Activated T-helper 1 cell treated with anti-CD3 and anti-CD28 coated beads, Interleukin-2, amount 50 U/mL, for 16 hours (primary cell): ENCODE results near the gene ALG9.
"Not testable (repeated sequence)": the region's sequence is repeated elsewhere in the genome, so short reads cannot be mapped to it uniquely, and the experiment has no call there.

ENCODE experiments used
- DNase-seq, 2 donors: peaks; one replicate each; pipeline ENCODE4 v3.0.0-alpha.2; 2020; ENCODE audit warnings: low read depth in 1 of 2, low spot score in 1 of 2

ALG9 gene

GRCh38 chr11:111885053-111885452, 13.7 kb upstream of the ALG9 start:
- DNase-seq: not testable (repeated sequence)

DNA sequence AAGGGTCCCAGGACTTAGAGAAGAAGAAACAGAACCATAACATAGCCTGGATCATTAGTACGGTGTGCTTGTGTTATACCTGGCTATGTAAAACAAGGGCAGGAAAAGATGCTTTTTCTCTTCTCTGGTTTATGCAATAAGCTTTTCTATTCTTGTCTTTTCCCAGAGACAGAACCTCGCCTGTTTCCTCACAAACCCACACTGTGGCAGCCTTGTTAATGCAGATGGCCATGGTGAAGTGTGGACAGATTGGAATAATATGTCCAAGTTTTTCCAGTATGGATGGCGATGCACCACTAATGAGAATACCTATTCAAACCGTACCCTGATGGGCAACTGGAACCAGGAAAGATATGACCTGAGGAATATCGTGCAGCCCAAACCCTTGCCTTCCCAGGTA, 10.8 kb upstream of the ALG9 start:
- DNase-seq: no peak

DNA sequence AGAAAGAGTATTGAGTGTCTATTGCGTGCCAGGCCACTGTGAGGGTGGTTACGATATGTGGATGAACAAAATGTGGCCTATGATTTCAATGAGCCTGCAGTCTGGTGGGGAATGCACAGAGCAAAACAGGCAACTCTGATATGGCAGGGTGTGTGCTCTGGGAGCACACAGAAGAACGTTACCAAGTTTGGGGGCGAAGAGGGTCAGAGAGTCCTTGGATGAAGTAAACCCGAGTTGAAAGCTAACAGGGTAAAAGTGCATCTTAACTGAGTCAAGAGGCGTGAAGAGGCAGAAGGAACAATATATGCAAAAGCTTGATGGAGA, 8.2 kb upstream of the ALG9 start:
- no peak for DNase-seq

GRCh38 chr11:111878849-111879636, 7.7 kb upstream of the ALG9 start, which contains the start of the genes CFAP68 and FDXACB1:
CFAP68 (plus strand) TSS chr11:111879541; CDS start chr11:111879561, 20 bp downstream.
FDXACB1 (minus strand) TSS chr11:111879165; CDS start chr11:111879132, 33 bp downstream.
- peak; percentile 82 to 92 for DNase-seq

GRCh38 chr11:111878385-111878848, 7.0 kb upstream of the ALG9 start:
- DNase-seq: no peak

- DNase-seq: no peak
Measured at GRCh38 chr11:111871693-111872161, 346 bp upstream of the ALG9 start.

DNA sequence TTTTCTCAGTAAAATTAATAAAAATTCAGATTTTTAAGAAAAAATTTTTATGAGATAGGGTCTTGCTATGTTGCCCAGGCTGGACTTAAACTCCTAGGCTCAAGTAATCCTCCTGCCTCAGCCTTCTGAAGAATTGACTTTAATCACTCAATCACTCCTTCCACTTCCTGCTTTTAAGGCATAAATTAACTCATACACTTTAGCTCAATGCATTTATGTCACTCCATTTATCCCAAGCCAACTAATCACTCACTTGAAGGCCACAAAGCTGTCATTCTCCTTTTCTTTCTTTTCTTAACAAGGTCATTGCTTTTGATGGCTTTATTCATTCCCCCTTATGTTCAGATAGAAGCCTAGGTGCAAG, 877 bp downstream of the ALG9 start:
- no peak for DNase-seq

DNA sequence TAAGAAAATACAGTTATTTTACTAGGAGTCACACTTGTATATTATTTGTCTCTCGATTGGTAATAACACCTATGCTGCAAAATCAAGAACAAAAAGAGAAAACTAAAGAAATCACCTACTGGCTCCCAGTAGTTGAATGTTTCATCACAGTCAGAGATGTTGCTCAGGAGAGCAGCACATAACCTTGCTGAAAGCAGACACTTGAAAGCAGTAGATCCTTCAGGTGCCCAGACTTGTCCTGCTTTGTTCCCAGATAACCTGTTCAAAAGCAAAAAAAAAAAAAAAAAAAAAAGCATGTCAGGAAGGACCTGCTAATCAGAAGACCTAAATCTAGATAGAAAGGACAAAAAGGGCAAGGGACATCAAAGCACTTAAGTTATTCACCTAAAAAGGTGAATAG, 1.3 kb downstream of the ALG9 start:
- DNase-seq: no peak

DNA sequence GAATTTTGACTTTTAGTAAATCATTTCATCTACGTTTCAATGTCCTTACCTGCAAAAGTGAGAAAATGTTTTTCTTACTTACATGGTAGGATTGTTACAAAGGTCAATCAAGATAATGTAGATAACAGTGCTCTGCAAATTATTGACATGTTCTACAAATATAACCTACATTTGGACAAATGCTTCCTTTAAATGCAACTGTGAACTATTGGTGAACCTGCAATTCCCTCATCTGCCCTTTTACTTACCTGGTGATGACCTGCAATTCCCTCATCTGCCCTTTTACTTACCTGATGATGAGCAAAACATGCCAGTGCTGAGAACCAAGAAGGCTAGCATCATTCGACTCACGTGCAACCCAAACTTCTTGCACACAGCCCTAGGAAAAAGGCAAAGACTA, 11.1 kb downstream of the ALG9 start:
- no peak for DNase-seq

DNA sequence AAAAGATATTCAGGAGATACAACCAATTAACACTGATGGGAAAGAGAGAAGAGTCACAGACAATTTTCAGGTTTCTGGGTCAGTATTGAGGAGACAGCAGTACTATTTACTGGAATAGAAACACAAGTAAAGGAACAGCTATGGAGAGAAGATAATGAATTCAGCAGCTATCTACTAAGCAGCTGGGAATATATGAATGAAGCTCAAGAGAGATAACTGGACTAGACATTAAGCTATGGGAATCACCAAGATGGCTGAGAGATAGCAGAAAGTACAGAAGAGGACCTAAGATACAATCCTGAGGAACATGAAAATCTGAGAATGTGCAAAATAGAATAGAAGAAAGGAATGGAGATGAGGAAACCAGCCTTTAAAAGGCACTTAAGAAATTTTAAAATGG, 15.9 kb downstream of the ALG9 start:
- no peak for DNase-seq

DNA sequence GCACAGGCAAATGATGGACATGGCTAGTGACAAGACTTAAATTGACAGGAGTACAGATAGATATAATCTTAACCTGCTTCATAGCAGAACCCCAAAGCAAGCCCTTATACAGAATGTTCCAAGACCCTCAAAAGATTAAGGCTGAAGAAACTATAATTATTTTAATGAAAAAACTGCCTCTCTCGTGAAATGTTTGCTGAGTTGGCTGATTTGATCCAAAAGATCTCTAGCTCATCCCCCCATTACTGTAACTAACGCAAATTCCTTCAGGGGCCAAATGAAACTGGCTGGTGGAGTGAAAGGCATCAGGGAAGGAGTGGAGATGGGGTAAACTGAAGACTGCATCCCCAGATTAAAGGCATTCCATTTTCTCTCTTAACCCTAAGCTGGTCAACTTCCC, 19.3 kb downstream of the ALG9 start:
- DNase-seq: no peak

DNA sequence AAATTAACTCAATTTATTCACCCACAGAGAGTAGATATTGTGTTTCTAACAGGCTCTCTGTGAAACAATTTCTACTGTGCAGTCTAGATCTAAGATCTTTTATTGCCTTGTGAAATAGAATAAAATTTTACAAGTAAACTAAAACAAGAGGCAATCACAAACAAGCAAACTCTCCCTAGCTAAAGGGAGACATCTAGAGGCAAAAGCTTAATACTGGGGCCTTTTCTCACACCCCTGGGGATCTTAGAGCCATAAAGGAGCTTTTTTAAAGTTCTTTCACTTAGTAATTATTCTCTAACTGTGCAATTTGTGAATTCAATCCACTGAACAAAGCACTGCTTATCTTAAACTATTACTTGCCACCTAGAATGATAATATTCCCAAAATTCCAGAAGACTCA, 19.7 kb downstream of the ALG9 start:
- no peak for DNase-seq

GRCh38 chr11:111851067-111851466, 20.3 kb downstream of the ALG9 start:
- DNase-seq: no peak

DNA sequence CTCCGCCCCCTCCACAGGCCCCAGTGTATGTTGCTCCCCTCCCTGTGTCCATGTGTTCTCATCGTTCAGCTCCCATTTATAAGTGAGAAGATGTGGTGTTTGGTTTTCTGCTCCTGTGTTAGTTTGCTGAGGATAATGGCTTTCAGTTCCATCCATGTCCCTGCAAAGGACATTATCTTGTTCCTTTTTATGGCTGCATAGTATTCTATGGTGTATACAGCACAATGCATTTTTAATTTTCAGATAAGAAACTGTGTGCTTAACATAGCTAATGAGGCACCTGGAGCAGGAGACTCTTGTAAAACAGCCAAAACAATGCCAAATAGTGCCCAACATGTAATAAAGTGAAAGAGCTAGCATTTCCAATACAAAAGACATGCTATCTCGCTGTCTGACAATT, 21.8 kb downstream of the ALG9 start:
- no peak for DNase-seq

- no peak for DNase-seq
Measured at GRCh38 chr11:111846636-111847035, 24.7 kb downstream of the ALG9 start.

DNA sequence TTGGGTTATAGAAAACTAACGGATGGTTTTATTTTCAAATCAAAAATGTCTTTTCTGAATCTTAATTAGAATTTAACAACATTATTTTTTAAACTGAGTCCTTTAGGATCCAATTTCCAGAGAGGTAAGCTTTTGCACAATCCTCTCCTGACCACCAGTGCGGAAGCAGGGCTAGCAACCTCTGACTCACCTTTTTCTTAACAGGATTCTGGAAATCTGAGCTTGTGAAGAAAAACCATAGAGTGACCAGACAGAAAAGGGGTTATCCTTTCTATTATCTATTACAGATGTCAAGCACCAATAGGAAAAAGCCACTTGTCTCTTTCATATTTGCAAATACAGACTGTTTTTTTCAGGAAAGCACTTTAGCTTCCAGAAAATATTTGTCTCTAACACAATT, 25.3 kb downstream of the ALG9 start:
- DNase-seq: no peak

GRCh38 chr11:111845276-111846028, 25.9 kb downstream of the ALG9 start:
- DNase-seq: no peak

DNA sequence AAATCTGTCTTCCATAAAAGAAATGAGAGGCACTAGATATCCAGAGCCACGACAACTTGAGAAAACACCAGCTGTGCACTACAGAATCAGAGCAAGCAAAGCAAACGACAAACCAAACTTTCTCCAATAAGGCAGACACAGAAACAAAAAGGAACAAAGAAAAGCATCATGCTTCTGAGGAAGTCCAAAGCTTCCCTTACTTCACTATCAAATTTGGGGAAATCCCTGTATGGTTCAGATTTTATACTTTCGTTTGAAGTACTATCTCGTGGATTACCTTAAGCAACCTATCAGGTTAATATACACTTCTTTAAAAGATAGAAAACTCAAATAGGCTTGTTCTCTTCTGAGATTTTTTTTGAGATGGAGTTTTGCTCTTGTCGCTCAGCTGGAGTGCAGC, 27.7 kb downstream of the ALG9 start:
- DNase-seq: no peak

GRCh38 chr11:111841370-111842053, 29.9 kb downstream of the ALG9 start:
- DNase-seq: peak; percentile 77 to 81

- DNase-seq: no peak
Measured at GRCh38 chr11:111840143-111840542, 31.2 kb downstream of the ALG9 start.

DNA sequence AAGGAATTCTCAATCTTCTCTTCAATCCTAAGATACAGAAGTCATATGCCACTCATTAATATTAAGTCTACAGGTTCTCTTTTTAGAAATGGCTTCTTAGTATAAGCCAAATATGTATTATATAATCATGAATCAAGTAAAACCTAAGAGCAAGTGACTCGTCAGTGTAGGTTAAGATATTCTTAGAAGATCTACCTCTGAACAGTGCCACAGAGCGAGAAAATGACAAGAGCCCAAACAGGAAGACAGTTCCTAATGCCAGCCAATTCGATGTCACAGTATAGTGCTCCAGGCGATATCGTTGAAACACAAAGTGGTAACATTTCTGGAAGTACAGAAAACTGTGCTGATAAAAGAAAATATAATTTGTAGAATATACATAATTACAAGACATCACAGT, 33.3 kb downstream of the ALG9 start:
- no peak for DNase-seq

GRCh38 chr11:111837366-111837891, 34.0 kb downstream of the ALG9 start:
- no peak for DNase-seq
